Activated B cell treated with CpG ODN at 0.5 μM for 24 hours (primary cell): Measurements from ENCODE around the gene CNPPD1. TPM values are rescaled to one million over a fixed set of nuclear protein-coding genes. Genes with fewer than 3 reads are reported as not detected.
A peak's percentile ranks its signal among the peaks of the same experiment; 100 is the strongest.

ENCODE experiments used
- ATAC-seq: fragments of 200-7000 bp; cut with Tn5 transposase; one replicate; pipeline ENCODE4 v1.10.0; 2021; ENCODE audit warnings: low read depth, mild to moderate bottlenecking, moderate library complexity
- CTCF ChIA-PET: fragments of 350-600 bp; sonication (Branson Sonifier 250); formaldehyde crosslinking; loops from one replicate; lab custom pipeline; 2021; ENCODE audit warnings: antibody characterized with exemption; lab: Charles Lee
- POLR2A ChIA-PET: fragments of 350-600 bp; sonication (Branson Sonifier 250); formaldehyde crosslinking; loops from one replicate; lab custom pipeline; 2021; ENCODE audit warnings: antibody characterized with exemption; lab: Charles Lee
- DNase-seq: peaks from one replicate; pipeline ENCODE4 v3.0.0; 2022
- H3K27ac Mint-ChIP-seq: one replicate; pipeline ENCODE4 v1.8.0; 2020; ENCODE audit warnings: mixed read lengths
- H3K27me3 Mint-ChIP-seq: one replicate; pipeline ENCODE4 v1.8.0; 2021; ENCODE audit warnings: mixed read lengths
- H3K36me3 Mint-ChIP-seq: one replicate; pipeline ENCODE4 v1.8.0; 2021; ENCODE audit warnings: low read depth, mixed read lengths
- H3K4me1 Mint-ChIP-seq: one replicate; pipeline ENCODE4 v1.8.0; 2021; ENCODE audit warnings: mixed read lengths
- H3K4me3 Mint-ChIP-seq: one replicate; pipeline ENCODE4 v1.8.0; 2020; ENCODE audit warnings: mild to moderate bottlenecking, mixed read lengths
- H3K9me3 Mint-ChIP-seq: one replicate; pipeline ENCODE4 v1.8.0; 2020; ENCODE audit warnings: mixed read lengths
- CTCF ChIP-seq: fragments of 200-600 bp; IDR thresholded peaks from one replicate; pipeline ENCODE4 v1.8.0; 2022; ENCODE audit warnings: antibody characterized with exemption, mild to moderate bottlenecking
- intact Hi-C: fragments of 100-400 bp; cut with micrococcal nuclease; formaldehyde crosslinking; loops from one replicate; pipeline ENCODE4 v1.15.1; 2024
- total RNA-seq: library from RNA; stranded (reverse); gene quantifications from 2 replicates; pipeline ENCODE4 v1.2.3, GENCODE V29; 2022

CNPPD1 gene
- total RNA-seq, 1 donor from 2014 or later, result 144 TPM

GRCh38 chr2:219174801-219175200, 1.9 kb downstream of the CNPPD1 start:
- no peak for TF ChIP-seq CTCF
- Mint-ChIP-seq H3K36me3 (peaks cover 69% of the 10 kb centered on the region), H3K27ac (no peak overlapping the region), H3K27me3 (no peaks in the 10 kb centered on the region), H3K9me3 (no peaks in the 10 kb centered on the region), H3K4me1 (peaks cover 37% of the 10 kb centered on the region), H3K4me3 (no peak overlapping the region)
- ATAC-seq, result no peak
- no peak for DNase-seq
- ChIA-PET POLR2A (interaction anchor here (0.7 to 4.7 kb wide), 7 partner anchors 32 to 324 kb away, joined by 5 to 98 read pairs (median 32); partner anchors contain the start of genes ANKZF1, ATG9A, DNAJB2 and TUBA4A), CTCF (interaction anchor here (1.4 to 4.7 kb wide), 6 partner anchors 16 to 120 kb away, joined by 3 to 33 read pairs (median 6); partner anchors contain the start of gene ZFAND2B)
- intact Hi-C loops, result loop anchor here (5.0 kb wide), 8 partner anchors 322 to 958 kb away; partner anchors contain the start of genes AAMP, ARPC2, BCS1L and CNOT9

- DNase-seq, result no peak
- intact Hi-C loops, result no loop called here
- Mint-ChIP-seq H3K4me1 (peaks cover 32% of the 10 kb centered on the region), H3K4me3 (peak overlapping the region; percentile 69), H3K27ac (peak overlapping the region; percentile 46), H3K9me3 (no peaks in the 10 kb centered on the region), H3K27me3 (no peaks in the 10 kb centered on the region), H3K36me3 (peaks cover 66% of the 10 kb centered on the region)
- no peak for ATAC-seq
- CTCF ChIA-PET, result interaction anchor here (1.4 to 4.7 kb wide), 4 partner anchors 15 to 120 kb away, joined by 3 to 33 read pairs (median 8); partner anchors contain the start of gene ZFAND2B
- POLR2A ChIA-PET, result interaction anchor here (0.8 to 4.7 kb wide), 4 partner anchors 13 to 105 kb away, joined by 3 to 89 read pairs (median 9); partner anchors contain the start of genes DNAJB2 and ZFAND2B
- no peak for TF ChIP-seq CTCF
These were observed 2.6 kb downstream of the CNPPD1 start for GRCh38 chr2:219174146-219174545.

GRCh38 chr2:219173176-219173575, 3.5 kb downstream of the CNPPD1 start:
- no peak for TF ChIP-seq CTCF
- ChIA-PET POLR2A (interaction anchor here (0.7 to 2.2 kb wide), 2 partner anchors 33 to 58 kb away, joined by 3 to 7 read pairs; partner anchors contain the start of gene ZFAND2B), CTCF (interaction anchor here (0.9 to 1.6 kb wide), 4 partner anchors 14 to 178 kb away, joined by 3 to 5 read pairs (median 3); no protein-coding TSS in a partner anchor)
- DNase-seq (no peak), ATAC-seq (no peak)
- Mint-ChIP-seq H3K36me3 (peaks cover 62% of the 10 kb centered on the region), H3K9me3 (no peaks in the 10 kb centered on the region), H3K4me1 (peaks cover 26% of the 10 kb centered on the region), H3K27me3 (no peaks in the 10 kb centered on the region), H3K4me3 (no peak overlapping the region), H3K27ac (no peak overlapping the region)
- intact Hi-C loops, result no loop called here

- Mint-ChIP-seq H3K36me3 (peaks cover 60% of the 10 kb centered on the region), H3K4me3 (no peak overlapping the region), H3K27me3 (no peaks in the 10 kb centered on the region), H3K9me3 (no peaks in the 10 kb centered on the region), H3K27ac (no peak overlapping the region), H3K4me1 (peaks cover 25% of the 10 kb centered on the region)
- no peak for DNase-seq
- intact Hi-C loops, result no loop called here
- TF ChIP-seq CTCF, result no peak
- POLR2A ChIA-PET, result interaction anchor here (2.0 to 2.3 kb wide), 5 partner anchors 34 to 123 kb away, joined by 7 to 12 read pairs (median 10); partner anchors contain the start of genes ANKZF1, ATG9A, DNAJB2 and TUBA4A
- CTCF ChIA-PET, result interaction anchor here (0.6 to 3.5 kb wide), 11 partner anchors 14 to 177 kb away, joined by 3 to 30 read pairs (median 4); partner anchors contain the start of gene ANKZF1
- no peak for ATAC-seq
These were observed 4.2 kb downstream of the CNPPD1 start for GRCh38 chr2:219172231-219173154.
